Gastroesophageal sphincter (tissue), 3 donors: ENCODE data around the gene PRSS12.

Experiments
- CTCF ChIP-seq, 4 experiments: fragments of 200-600 bp in 2 of 4; fragments of 450-650 bp in 2 of 4; sonication (generic) in 1 of 4; IDR thresholded peaks; one replicate each; pipeline ENCODE4 v1.5.1; 2017 to 2019; ENCODE audit warnings: antibody characterized with exemption in 4 of 4, mild to moderate bottlenecking in 2 of 4, moderate library complexity in 2 of 4
- POLR2A ChIP-seq, 2 donors: fragments of 450-650 bp; IDR thresholded peaks; one replicate each; pipeline ENCODE4 v1.6.1; 2017; ENCODE audit warnings: antibody characterized with exemption in 2 of 2, mild to moderate bottlenecking in 2 of 2, moderate library complexity in 1 of 2

GRCh38 chr4:118343501-118343900 is 9.3 kb downstream of the PRSS12 start:
- no peak for TF ChIP-seq CTCF (IDR thresholded peaks at IDR 0.05)
- TF ChIP-seq POLR2A (IDR thresholded peaks at IDR 0.05), result no peak
